ENCODE results near the gene RNF182. TPM values are rescaled to one million over a fixed set of nuclear protein-coding genes. Genes with fewer than 3 reads are reported as not detected.

Gene RNF182
- total RNA-seq, 3 donors from 2014 or later = 0.66 to 1.5 (median 0.80) TPM

GRCh38 chr6:13911337-13911736 is 13.4 kb upstream of the RNF182 start:
- Histone ChIP-seq H3K4me3 (no peak overlapping the region), H3K9me3 (no peaks in the 10 kb centered on the region), H3K27me3 (no peaks in the 10 kb centered on the region), H3K4me1 (no peaks in the 10 kb centered on the region), H3K36me3 (no peaks in the 10 kb centered on the region), H3K27ac (no peak overlapping the region)
- intact Hi-C loops (cut with DNase I; ENCODE audit: low total_unique reads) = loop anchor here (2.0 to 5.0 kb wide), 2 partner anchors 23 to 136 kb away; no protein-coding TSS in a partner anchor
- no peak for DNase-seq (ENCODE audit: low spot score in 2 of 2)
- TF ChIP-seq CTCF (IDR thresholded peaks at IDR 0.05) (no peak), POLR2AphosphoS5 (IDR thresholded peaks at IDR 0.05) (no peak), POLR2A (IDR thresholded peaks at IDR 0.05) (no peak)

DNA sequence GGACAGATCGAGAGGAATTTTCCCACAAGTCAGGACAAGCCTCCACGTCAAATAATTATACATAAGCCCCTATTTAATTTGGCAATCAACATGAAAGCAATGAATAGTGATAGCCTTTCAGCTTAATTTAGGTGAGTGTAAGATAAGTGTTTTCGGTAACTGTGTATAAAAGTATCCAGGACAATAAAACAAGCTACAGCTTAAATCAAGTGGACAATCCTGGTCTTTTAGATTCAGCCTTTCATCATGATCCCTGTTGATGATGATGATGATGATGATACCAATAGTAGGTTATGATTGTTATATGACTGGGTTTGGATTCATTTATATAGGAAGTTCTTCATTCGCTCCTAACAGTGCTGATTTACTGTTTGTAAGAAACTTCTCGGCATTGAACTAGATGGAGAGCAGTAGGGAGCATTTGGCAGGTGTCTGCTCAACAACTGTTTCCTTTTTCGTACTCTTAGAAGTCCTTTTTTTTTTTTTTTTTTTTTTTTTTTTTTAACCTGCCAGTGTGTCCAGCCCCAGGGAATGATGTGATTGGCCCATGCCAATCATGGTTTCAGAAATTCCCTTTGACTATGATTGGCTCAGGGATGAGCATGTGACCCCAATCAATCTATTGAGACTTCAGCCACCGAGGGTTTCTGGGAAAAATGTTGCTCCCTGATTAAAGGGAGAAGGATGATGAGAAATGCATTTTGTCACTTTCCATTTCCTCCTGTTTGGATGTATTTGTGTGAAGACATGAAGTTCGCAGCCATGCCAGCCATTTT is 11.3 kb upstream of the RNF182 start:
- intact Hi-C loops (cut with DNase I; ENCODE audit: low total_unique reads) = loop anchor here (5.0 kb wide), 1 partner anchor 134 kb away; no protein-coding TSS in a partner anchor
- Histone ChIP-seq H3K4me1 (no peaks in the 10 kb centered on the region), H3K27ac (no peak overlapping the region), H3K9me3 (no peaks in the 10 kb centered on the region), H3K36me3 (no peaks in the 10 kb centered on the region), H3K4me3 (no peak overlapping the region), H3K27me3 (no peaks in the 10 kb centered on the region)
- no peak for DNase-seq (ENCODE audit: low spot score in 2 of 2)
- TF ChIP-seq POLR2A (IDR thresholded peaks at IDR 0.05) = no peak
- no peak for TF ChIP-seq CTCF (IDR thresholded peaks at IDR 0.05)
- no peak for TF ChIP-seq POLR2AphosphoS5 (IDR thresholded peaks at IDR 0.05)

- DNase-seq (ENCODE audit: low spot score in 2 of 2) = no peak
- no peak for TF ChIP-seq POLR2A (IDR thresholded peaks at IDR 0.05)
- no peak for TF ChIP-seq CTCF (IDR thresholded peaks at IDR 0.05)
- no peak for TF ChIP-seq POLR2AphosphoS5 (IDR thresholded peaks at IDR 0.05)
- Histone ChIP-seq H3K36me3 (no peaks in the 10 kb centered on the region), H3K4me1 (no peaks in the 10 kb centered on the region), H3K4me3 (no peak overlapping the region), H3K27me3 (no peaks in the 10 kb centered on the region), H3K27ac (no peak overlapping the region), H3K9me3 (no peaks in the 10 kb centered on the region)
- intact Hi-C loops (cut with DNase I; ENCODE audit: low total_unique reads) = loop anchor here (5.0 kb wide), 1 partner anchor 133 kb away; no protein-coding TSS in a partner anchor
These were observed 10.4 kb upstream of the RNF182 start for GRCh38 chr6:13914351-13914750.

DNA sequence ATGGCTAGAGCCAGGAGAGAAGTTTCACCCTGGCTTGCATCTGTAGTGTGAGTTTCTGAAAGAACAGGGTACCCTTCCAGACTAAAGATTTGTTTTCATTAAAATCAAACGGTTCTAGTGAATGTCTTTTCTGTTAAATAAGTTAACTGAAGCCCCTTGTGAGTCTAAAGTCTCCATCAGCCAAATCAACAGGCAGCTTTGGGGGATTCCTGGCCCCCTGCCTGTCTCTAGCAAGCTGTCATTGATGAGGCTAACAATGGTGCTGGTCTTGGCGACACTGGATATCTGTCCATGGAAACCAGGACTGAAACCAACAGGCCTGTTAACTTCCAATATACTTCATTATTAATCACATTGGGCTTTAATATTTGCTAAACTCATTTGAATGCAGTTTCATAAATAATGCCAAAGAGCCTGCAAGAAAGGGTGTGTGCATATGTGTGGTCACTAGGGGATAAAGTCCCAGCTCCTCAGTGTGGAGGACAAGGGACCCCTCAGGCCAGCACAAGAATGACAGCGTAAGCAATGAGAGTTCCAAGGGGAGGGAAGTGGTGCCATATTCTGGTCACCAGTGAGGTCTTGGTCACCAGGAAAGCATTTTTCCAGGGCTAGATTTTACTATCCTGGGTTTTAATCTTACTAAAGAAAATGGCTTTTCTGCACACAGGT is 9.1 kb upstream of the RNF182 start:
- Histone ChIP-seq H3K27me3 (no peaks in the 10 kb centered on the region), H3K4me1 (no peaks in the 10 kb centered on the region), H3K36me3 (no peaks in the 10 kb centered on the region), H3K9me3 (no peaks in the 10 kb centered on the region), H3K4me3 (no peak overlapping the region), H3K27ac (no peak overlapping the region)
- TF ChIP-seq CTCF (IDR thresholded peaks at IDR 0.05) = no peak
- TF ChIP-seq POLR2A (IDR thresholded peaks at IDR 0.05) = no peak
- TF ChIP-seq POLR2AphosphoS5 (IDR thresholded peaks at IDR 0.05) = no peak
- no peak for DNase-seq (ENCODE audit: low spot score in 2 of 2)
- intact Hi-C loops (cut with DNase I; ENCODE audit: low total_unique reads) = no loop called here
